ENCODE data around the gene SORBS1.

The SORBS1 gene

GRCh38 chr10:95404864-95405263 lies 156.3 kb downstream of the SORBS1 start:
- DNase-seq (ENCODE audit: low read depth in 2 of 2), result no peak
- H3K4me3 ChIP-seq (replicated peaks in 1 of 2; ENCODE audit: low read depth in 2 of 2, low read length in 2 of 2), result no peak overlapping the region
- no peak for TF ChIP-seq CTCF (IDR thresholded peaks at IDR 0.05; ENCODE audit: low read depth, low read length)

DNA sequence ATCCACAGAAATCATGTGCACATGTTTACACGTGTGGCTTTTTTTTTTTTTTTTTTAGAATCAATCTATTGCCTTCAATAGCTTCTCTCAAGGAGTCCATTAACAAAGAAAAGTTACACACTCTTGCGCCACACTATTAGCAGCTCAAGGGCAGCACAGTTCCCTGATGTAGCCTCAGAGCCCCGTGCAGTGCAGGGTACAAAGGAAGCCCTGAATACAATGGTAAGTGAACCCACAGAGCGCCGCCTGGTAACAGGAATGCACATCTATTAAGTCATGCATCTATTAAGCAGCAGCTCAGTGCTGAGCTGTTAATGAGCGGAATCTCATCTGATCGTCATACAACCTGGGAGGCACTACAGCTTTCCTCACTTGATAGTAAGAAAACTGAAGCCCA lies 156.7 kb downstream of the SORBS1 start:
- no peak overlapping the region for H3K4me3 ChIP-seq (replicated peaks in 1 of 2; ENCODE audit: low read depth in 2 of 2, low read length in 2 of 2)
- DNase-seq (ENCODE audit: low read depth in 2 of 2), result no peak
- TF ChIP-seq CTCF (IDR thresholded peaks at IDR 0.05; ENCODE audit: low read depth, low read length), result no peak

DNA sequence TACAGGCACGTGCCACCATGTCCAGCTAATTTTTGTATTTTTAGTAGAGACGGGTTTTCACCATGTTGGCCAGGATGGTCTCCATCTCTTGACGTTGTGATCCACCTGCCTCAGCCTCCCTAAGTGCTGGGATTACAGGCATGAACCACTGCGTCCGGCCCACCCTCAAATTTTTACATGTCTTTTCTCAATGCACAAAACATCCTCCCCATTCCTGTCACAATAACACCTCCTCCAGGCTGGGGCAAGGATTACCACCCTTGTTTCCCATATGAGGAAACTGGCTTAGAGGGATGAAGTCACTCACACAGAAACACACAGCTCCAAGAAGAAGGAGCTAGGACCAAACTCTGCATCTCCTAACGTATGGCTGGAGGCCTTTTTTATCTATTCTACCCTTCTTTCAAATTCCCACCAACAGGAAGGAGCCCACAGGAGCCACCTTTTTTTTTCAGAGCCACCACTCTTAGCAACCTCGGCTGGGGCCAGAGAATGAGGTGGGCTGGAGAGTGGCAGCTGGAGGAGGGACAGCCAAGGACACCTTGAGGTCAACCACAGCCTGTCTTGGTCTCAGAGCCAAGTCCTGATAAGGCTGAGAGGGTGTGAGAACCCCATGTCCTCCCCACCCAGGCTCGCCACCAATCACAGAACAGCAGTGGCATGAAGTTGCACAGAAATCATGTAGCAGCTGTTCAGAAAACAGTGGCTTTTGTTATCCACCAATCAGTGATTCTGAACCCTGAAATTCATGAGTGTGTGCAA lies 157.3 kb downstream of the SORBS1 start:
- TF ChIP-seq CTCF (IDR thresholded peaks at IDR 0.05; ENCODE audit: low read depth, low read length), result no peak
- H3K4me3 ChIP-seq (replicated peaks in 1 of 2; ENCODE audit: low read depth in 2 of 2, low read length in 2 of 2), result no peak overlapping the region
- DNase-seq (ENCODE audit: low read depth in 2 of 2), result no peak

DNA sequence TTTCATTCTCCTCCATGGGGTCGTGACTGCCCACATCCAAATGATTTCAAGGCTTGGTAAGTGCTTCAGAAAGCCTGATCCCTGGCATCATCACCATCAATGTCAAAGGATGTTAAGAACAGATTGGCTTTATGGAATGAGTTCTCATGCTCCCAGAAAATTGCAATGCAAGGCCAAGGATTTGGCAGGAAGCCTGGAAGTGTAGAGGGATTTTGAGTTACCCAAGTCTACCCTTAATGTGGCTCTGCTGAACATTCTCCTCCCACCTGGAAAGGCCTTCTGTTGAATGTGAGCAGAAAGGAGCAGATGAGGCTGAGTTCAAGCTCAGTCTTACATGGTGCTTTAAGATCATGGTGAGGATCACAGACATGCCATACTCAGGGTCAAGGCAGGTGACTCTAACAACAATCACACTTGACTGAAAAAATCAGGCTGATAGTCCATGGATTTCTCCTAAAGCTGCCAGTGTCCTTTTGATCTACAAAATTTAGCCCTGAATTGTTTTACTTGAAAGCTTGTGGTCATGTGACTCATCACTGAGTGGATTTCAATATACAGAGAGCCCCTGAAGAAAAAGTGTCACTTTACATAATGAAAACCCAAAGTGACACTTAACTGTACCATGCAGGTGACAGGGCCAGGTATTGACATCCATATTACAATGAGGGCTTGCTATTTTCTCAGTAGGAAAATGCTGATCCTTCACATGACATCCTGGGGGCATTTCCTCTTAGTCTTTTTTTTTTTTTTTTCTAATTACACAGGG lies 159.3 kb downstream of the SORBS1 start:
- H3K4me3 ChIP-seq (replicated peaks in 1 of 2; ENCODE audit: low read depth in 2 of 2, low read length in 2 of 2), result no peak overlapping the region
- no peak for TF ChIP-seq CTCF (IDR thresholded peaks at IDR 0.05; ENCODE audit: low read depth, low read length)
- DNase-seq (ENCODE audit: low read depth in 2 of 2), result no peak

- no peak for TF ChIP-seq CTCF (IDR thresholded peaks at IDR 0.05; ENCODE audit: low read depth, low read length)
- no peak for DNase-seq (ENCODE audit: low read depth in 2 of 2)
- no peak overlapping the region for H3K4me3 ChIP-seq (replicated peaks in 1 of 2; ENCODE audit: low read depth in 2 of 2, low read length in 2 of 2)
Observed at GRCh38 chr10:95400787-95401186, 160.4 kb downstream of the SORBS1 start.

- no peak for TF ChIP-seq CTCF (IDR thresholded peaks at IDR 0.05; ENCODE audit: low read depth, low read length)
- no peak overlapping the region for H3K4me3 ChIP-seq (replicated peaks in 1 of 2; ENCODE audit: low read depth in 2 of 2, low read length in 2 of 2)
Observed at GRCh38 chr10:95399183-95399582, 162.0 kb downstream of the SORBS1 start.

More at GRCh38 chr10:95399183-95399582, 162.0 kb downstream of the SORBS1 start:
- no peak for DNase-seq (ENCODE audit: low read depth in 2 of 2)

All from cardiac fibroblast (primary cell).